GM10266 (cell line): ENCODE results near the gene CCDC28B.

Experiments used
- DNase-seq: peaks from one replicate; pipeline ENCODE4 v3.0.0; 2012; ENCODE audit errors: extremely low spot score
- CTCF ChIP-seq: IDR thresholded peaks from 2 replicates; pipeline ENCODE4 v1.5.1; 2012; ENCODE audit warnings: mild to moderate bottlenecking, low read depth; ENCODE audit not compliant: control insufficient read depth, insufficient read depth; ENCODE audit errors: missing control alignments

The CCDC28B gene

GRCh38 chr1:32234792-32235191 is 34.4 kb downstream of the CCDC28B start:
- DNase-seq = no peak

DNA sequence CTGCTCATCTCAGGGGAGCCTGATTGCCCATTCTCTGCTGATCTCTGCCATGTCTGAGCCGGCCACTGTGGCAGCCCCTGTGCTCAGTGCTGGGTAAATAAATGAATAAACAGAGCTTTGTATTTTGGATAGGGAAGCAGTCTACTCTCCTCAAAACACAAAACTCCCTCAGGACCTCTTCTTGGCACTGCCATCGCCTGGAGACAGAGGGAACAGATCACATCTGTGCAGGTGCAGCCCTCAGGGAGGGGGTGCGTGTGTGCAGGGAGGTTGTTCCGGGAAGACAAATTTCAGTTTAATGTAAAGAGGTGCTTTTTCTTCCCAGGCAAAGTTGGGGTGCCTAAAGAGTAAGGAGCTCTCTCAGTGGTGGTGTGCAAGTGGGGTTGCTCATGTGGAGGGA is 38.9 kb downstream of the CCDC28B start:
- DNase-seq = no peak
- TF ChIP-seq CTCF = no peak

More at GRCh38 chr1:32234792-32235191, 34.4 kb downstream of the CCDC28B start:
- TF ChIP-seq CTCF = no peak

DNA sequence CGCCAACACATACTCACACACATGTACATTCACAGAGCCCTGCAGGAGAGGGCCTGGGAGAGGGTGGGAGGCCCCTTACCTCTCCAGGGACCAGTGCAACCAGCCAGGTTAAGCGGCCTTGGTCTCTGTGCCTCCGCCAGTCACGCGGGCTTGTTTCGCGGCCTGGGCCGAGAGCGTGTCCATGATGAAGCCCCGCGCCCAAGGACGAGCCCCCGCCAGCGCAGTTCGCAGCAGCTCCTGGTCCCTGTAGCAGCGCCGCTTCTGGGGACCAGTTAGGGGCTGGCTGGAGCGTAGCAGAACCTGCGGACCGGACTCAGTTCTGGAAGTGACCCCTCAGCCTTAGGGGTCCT is 39.4 kb downstream of the CCDC28B start:
- TF ChIP-seq CTCF = no peak
- DNase-seq = no peak

- no peak for DNase-seq
- peak; percentile 44 for TF ChIP-seq CTCF
Observed at GRCh38 chr1:32240140-32240951, 40.0 kb downstream of the CCDC28B start.

- peak; percentile 68 for DNase-seq
- TF ChIP-seq CTCF = peak; percentile 1
Observed at GRCh38 chr1:32241001-32241763, 40.8 kb downstream of the CCDC28B start.

DNA sequence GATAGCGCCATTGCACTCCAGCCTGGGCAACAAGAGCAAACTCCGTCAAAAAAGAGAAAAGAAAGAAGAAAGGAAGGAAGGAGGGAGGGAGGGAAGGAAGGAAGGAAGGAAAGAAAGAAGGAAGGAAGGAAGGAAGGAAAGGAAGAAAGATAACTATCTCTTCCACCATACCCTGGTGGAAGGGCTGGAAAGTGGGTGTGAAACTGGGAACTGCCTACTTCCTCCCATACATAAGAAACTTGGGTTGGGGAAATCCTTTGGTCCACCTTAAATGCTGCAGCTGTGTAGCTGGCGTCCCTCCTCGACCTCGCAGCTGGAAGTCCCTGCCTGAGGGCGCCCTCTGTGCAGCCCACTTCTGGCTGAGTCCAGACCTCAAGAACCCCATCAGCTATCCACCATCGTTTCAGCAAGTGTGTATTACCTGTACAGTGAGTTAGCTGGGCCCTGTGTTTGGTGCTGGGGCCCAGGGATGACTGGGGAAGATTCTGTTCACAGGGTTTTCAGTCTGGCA is 42.0 kb downstream of the CCDC28B start:
- DNase-seq = no peak
- TF ChIP-seq CTCF = no peak

DNA sequence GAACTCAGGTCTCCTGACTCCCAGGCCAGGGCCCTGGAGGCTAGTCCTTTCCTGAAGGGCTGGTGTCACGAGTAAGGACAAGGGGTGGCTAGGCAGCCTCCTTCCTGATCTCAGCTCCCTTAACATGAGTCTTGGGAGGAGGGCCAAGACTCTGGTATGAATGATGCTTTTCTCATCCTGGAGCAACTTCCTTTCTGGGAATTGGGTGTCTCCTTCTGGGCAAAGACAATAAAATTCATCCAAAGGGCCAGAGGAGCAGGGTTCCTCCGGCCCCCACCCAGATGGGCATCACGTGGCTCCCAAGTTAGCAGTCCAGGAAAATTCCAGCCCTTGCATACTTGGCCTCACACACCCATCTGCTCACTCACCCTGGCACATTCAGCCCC is 46.5 kb downstream of the CCDC28B start, which contains the start of gene FAM167B:
TSS of gene FAM167B (plus strand) at position 335 of the 386 bp plus-strand sequence. CDS start 200 bp downstream, outside the sequence.
- no peak for TF ChIP-seq CTCF
- DNase-seq = no peak
